HG03139 (cell line): ENCODE results near the gene CDS2.

Source experiments
- ATAC-seq: cut with Tn5 transposase; IDR thresholded peaks from one replicate; pipeline ENCODE4 v1.9.1; 2021; ENCODE audit not compliant: unreplicated experiment

Gene CDS2

GRCh38 chr20:5180933-5181332, 54.1 kb downstream of the CDS2 start:
- ATAC-seq = no peak

DNA sequence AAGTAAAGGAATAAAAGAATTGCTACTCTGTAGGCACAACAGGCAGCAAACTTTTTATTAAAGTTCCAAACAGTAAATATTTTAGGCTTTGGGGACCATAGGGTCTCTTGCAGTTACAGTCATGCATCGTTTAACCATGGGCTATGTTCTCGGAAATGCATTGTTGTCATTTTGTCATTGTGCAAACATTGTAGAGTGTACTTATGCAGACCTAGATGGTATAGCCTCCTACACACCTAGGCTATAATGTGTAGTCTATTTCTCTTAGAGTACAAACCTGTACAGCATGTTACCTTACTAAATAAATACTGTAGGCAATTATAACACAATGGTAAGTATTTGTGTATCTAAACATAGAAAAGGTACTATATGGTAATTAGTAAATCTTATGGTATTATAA, 54.7 kb downstream of the CDS2 start:
- no peak for ATAC-seq

DNA sequence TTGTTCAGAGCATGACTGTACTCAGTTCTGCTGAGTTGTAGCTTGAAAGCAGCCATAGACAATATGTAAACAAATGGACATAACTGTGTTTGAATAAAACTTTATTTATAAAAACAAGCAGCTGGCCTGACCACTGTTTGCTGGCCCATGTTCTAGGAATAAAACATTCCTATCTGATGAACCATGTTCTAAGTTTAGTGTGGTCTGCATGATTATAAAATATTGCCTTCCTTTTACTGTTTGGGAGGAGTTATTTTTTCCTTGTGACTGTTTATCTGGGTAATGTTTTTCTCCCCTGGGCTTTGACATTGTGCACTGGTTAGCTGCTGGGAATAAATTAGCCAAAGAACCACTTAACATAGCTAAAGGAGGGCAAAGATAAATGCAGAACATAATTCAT, 55.1 kb downstream of the CDS2 start:
- ATAC-seq = no peak

DNA sequence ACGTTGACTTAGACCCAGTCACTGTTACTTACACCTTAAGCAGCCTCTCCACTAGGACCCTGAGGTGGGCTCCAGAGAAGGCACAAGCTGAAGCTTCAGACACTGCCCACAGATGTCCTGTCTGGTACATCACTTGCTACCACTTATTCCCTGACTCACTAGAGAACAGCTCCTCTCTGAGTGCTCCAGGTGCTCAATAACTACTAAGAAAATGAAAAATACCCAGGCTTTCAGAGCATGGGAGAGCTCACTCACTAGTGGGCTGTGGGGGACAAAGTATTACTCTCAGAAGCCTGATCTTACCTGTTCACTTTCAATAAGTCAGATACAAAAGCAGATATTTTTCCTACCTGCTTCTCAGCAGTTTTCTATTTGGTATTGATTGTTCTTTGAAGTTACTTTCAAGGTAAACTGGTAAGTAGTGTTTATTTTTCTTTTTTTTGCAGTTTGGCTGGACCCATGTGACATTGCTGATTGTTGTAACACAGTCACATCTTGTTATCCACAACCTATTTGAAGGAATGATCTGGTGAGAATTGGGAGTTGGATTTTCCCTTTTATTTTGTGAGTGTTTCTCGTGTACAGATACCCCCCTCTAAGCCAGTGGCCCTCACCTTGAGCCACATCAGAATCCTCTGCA, 55.9 kb downstream of the CDS2 start:
- ATAC-seq = no peak

GRCh38 chr20:5183731-5184474, 57.1 kb downstream of the CDS2 start:
- ATAC-seq = no peak

DNA sequence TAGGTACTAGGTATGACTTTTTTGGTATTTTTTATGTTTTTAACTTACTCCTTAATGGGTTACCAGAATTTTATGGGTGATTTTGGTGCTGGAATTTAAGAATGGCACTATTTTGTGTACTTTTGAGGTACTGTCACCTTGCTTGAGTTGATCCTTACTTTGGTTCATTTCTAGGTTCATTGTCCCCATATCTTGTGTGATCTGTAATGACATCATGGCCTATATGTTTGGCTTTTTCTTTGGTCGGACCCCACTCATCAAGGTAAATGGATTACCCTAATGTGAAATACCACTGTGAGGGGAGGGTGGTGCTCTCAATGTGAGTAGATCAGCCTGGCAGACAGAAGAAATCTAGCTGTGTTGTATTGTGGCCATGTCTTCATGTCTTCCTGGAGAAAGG, 57.9 kb downstream of the CDS2 start:
- ATAC-seq = no peak

DNA sequence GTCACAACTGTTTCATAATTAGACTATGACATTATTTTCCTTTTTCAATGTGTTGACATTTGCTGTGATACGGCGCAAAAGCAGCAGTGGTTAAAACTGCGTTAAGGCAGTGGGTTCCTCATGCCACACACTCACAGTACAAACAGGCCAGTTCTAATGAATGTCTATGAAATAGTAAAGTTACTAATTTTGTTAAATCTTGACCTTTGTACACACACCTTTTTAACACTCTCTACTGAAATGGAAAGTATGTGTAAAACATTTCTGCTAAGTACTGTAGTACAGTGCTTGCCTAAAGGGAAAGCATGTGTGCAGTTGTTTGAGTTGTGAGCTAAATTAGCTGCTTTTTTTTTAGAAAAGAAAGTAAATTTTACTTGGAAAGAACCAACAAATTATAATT, 60.3 kb downstream of the CDS2 start:
- no peak for ATAC-seq

DNA sequence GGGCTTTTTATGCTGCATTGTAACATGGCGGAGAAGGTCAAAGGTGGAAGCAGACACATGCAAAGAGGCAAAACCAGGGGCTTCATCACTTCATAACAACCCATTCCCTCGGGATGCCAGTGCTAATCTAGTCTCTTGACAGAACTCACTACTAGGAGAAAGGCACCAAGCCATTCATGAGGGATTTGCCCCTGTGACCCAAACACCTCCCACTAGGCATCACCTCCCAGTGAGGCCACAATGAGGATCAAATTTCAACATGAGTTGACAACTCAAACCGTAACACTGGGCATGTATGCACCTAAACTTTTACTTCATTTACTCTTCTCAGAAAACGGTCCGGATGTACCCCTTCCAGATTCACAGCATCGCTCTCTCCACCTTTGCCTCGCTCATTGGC, 61.9 kb downstream of the CDS2 start:
- ATAC-seq = no peak

DNA sequence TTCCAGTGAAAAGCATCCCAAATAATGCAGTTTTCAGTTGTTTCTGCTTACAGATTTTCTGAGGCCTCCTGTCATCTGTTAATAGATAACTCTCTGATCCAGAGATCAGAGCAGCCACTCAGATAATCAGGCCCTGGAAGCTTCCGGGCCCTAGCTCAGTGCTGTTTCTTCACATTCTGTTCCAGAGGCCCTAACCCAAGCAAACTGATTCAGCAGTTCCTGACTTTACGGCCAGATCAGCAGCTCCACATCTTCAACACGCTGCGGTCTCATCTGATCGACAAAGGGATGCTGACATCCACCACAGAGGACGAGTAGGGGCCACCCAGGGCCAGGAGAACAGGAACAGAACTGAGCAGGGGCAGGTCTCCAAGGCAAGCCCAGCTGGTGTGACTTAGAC, 63.1 kb downstream of the CDS2 start:
- ATAC-seq = no peak

DNA sequence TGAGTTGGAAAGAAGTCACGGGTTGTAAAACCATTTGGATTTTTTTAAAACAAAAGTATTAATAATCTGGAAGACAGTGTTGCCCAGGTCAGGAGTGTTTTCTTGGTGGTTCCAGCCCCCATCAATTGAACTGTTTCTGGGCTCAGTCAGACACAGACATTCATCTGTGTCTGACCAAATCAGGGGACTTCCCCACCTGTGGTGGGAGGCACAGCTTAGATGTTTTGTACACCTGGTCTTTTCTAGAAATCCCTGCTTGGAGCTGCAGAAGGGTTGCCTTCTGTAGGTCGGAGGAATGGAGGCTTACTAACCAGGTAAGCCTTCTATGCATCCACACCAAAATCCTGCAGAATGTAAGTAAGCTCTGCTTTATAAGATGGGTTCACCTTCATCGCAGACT, 63.6 kb downstream of the CDS2 start:
- no peak for ATAC-seq

GRCh38 chr20:5191829-5192569, 65.2 kb downstream of the CDS2 start:
- ATAC-seq = no peak

DNA sequence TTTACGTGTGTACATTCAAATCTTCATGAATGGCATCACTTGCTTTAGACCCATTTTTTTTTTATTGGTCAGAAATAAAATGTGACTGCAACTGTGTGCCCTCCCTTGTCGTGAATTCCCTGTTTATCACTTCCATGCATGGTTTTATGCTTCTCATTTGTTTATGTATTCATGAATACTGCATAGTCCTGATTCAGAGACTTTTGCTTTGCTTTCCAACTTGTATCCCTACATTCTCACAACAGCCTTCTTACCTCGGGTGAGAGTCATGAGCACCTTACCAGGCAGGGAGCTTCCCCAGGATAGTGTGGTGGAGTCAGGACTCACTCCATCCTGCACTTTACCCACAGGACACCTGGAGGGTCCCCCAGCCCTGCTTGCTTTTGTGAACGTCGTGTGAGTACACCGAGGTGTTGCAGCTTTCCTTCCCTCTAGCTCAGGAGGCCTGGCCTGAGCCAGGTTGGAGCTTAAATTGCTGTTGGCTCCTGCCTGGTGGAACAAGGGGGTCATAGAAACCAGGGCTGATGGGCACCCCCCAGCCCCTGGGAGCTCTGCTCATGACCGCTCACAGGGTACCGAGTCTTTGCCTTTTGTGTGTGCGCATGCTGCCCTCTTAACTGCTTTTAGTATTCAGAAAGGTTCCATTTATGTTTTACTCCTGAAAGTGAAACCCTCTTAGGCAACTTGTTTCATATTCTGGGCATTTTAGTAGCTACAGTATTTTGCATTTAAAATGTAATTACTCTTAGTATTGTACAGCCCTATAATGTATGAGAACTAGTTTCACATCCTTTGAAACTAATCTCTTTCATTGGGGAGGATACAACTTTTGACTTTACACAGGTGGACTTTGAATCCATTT, 66.0 kb downstream of the CDS2 start:
- no peak for ATAC-seq

- ATAC-seq = no peak
Observed at GRCh38 chr20:5195655-5196054, 68.8 kb downstream of the CDS2 start.

DNA sequence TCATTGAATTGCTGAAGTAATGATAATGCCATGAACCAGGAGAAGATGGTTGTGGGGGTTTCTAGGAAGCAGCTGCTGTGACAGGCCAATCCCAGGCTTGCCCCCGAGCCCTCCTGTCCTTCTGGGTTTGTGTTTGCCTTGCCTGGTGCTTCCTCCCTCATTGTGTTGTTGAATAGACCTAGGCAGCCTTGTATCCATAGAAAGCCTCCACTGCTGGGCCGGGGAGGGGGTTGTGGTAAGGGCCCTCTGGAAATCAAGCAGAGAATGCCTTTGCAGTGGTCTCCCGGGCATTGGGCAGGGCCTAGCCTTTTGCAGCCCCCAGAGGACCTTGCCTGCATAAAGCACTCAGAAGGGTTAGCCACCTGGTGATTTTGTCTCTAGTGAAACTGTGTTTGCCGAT, 69.3 kb downstream of the CDS2 start:
- no peak for ATAC-seq

- no peak for ATAC-seq
Observed at GRCh38 chr20:5197270-5197827, 70.5 kb downstream of the CDS2 start.

DNA sequence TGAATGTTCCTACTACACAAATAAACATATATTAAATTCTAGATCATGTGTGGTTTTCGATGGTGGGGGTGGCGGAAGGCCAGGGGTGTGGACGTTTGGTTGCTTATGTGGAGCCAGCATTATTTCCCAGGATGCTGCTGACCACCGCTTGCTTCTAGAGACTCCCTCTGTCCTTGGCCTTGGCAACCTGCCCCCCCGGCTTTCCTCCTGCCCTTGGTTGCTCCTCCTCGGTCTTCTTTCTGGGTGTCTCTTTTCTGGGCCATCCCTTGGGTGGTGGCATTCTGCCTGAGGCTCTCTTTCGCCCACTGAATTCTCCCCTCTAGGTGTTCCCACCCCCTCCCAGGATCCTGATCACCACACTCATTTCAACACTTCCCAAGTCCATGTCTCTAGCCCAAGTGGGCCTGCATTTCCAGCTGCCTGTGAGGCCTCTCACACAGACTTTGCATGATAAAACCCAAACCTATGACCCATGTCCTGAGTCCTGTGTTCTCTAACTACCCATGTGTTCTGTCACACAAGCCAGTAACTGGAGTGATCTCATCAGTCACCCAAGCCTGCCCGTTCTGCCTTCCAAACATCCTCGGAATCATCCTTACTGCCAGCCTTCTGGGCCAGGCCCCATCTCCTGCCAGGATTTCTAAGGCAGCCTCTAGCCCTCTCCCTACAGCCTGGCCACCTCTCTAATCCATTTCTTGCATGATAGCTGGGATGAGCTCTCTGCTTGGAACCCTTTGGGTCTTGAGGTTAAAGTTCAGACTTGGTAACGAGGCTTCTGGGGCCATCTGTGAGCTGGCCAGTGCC, 71.2 kb downstream of the CDS2 start:
- no peak for ATAC-seq

DNA sequence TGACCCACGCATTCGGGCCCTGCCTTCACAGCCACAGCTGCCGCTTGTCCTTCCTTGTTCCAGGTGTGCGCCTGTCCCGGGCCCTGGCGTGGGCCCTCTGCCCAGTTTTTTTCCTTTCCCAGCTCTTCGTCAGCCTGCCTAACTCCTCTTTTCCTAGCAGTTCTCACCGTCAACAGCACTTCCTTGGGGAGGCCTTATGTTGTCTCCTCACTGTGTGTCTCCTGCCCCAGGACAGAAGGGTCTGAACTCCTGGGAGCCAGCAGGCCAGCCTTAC, 71.8 kb downstream of the CDS2 start:
- ATAC-seq = no peak

DNA sequence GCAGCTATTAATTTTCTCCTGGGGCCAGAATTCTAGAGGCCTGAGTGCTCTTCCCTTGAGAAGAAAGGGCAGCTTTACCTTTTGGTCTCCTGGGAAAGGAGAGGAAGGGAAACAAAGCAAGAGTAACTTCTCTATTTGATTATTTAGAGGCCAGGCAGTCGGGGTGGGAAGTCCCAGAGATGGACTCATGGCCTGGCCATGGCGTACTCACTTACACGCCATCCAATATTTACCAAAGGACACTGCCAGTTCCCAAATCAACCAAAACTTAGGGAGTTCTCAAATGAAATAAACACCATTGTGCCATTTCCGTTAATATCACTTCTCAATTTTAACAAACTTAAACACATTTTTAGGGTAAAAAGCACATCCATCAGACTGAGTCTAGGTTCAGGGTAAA, 76.6 kb downstream of the CDS2 start:
- ATAC-seq = no peak

GRCh38 chr20:5205348-5206210, 78.8 kb downstream of the CDS2 start:
- peak; percentile 95 for ATAC-seq
